MM.1S (cell line): Measurements from ENCODE around the gene PRKD1.
A peak's percentile ranks its signal among the peaks of the same experiment; 100 is the strongest.

Source experiments
- DNase-seq: peaks from one replicate; pipeline ENCODE4 v3.0.0-alpha.2; 2015
- H2AFZ ChIP-seq: fragments of 300-600 bp; sonication (generic); 2 replicates; pipeline ENCODE4 v1.6.0; 2016; ENCODE audit warnings: antibody characterized with exemption, low read length
- H3F3A ChIP-seq: fragments of 300-600 bp; sonication (generic); 2 replicates; pipeline ENCODE4 v1.6.1; 2016; ENCODE audit warnings: mild to moderate bottlenecking, antibody characterized with exemption, low read length, moderate library complexity, mixed read lengths; ENCODE audit not compliant: insufficient read depth
- H3K27ac ChIP-seq: fragments of 300-600 bp; sonication (generic); 2 replicates; pipeline ENCODE4 v1.5.1; 2016; ENCODE audit warnings: mild to moderate bottlenecking, low read length
- H3K27me3 ChIP-seq: fragments of 300-600 bp; sonication (generic); replicated peaks from 2 replicates; pipeline ENCODE4 v1.6.0; 2016; ENCODE audit warnings: low read length; ENCODE audit not compliant: insufficient read depth
- H3K36me3 ChIP-seq: fragments of 300-600 bp; sonication (generic); replicated peaks from 2 replicates; pipeline ENCODE4 v1.6.1; 2016; ENCODE audit warnings: mild to moderate bottlenecking, low read length, mixed read lengths; ENCODE audit not compliant: insufficient read depth
- H3K4me1 ChIP-seq: fragments of 300-600 bp; sonication (generic); 2 replicates; pipeline ENCODE4 v1.6.1; 2016; ENCODE audit warnings: low read length, mixed read lengths
- H3K4me2 ChIP-seq: fragments of 300-600 bp; sonication (generic); 2 replicates; pipeline ENCODE4 v1.6.0; 2016; ENCODE audit warnings: low read depth, low read length
- H3K4me3 ChIP-seq: fragments of 300-600 bp; sonication (generic); 2 replicates; pipeline ENCODE4 v1.5.1; 2016; ENCODE audit warnings: low read length, mixed read lengths
- H3K79me2 ChIP-seq: fragments of 300-600 bp; sonication (generic); 2 replicates; pipeline ENCODE4 v1.6.1; 2016; ENCODE audit warnings: mixed run types, low read length, mixed read lengths
- H3K9ac ChIP-seq: fragments of 300-600 bp; sonication (generic); 2 replicates; pipeline ENCODE4 v1.6.1; 2016; ENCODE audit warnings: low read length, mixed read lengths
- H3K9me2 ChIP-seq: fragments of 300-600 bp; sonication (generic); replicated peaks from 2 replicates; pipeline ENCODE4 v1.6.1; 2016; ENCODE audit warnings: mild to moderate bottlenecking, low read length, mixed read lengths; ENCODE audit not compliant: insufficient read depth
- H3K9me3 ChIP-seq: fragments of 300-600 bp; sonication (generic); replicated peaks from 2 replicates; pipeline ENCODE4 v1.6.1; 2016; ENCODE audit warnings: mild to moderate bottlenecking, low read length, mixed read lengths; ENCODE audit not compliant: insufficient read depth
- H4K20me1 ChIP-seq: fragments of 300-600 bp; sonication (generic); 2 replicates; pipeline ENCODE4 v1.6.1; 2016; ENCODE audit warnings: mild to moderate bottlenecking, low read length, moderate library complexity, mixed read lengths; ENCODE audit not compliant: insufficient read depth
- CTCF ChIP-seq: fragments of 300-600 bp; sonication (generic); IDR thresholded peaks from 2 replicates; pipeline ENCODE4 v1.5.1; 2016; ENCODE audit warnings: antibody characterized with exemption, low read length, mixed read lengths
- EZH2 ChIP-seq: fragments of 300-600 bp; sonication (generic); optimal IDR thresholded peaks from 2 replicates; pipeline ENCODE3; 2017; ENCODE audit warnings: low read depth, mild to moderate bottlenecking, antibody characterized with exemption, low read length, mixed read lengths
- EZH2phosphoT487 ChIP-seq: fragments of 300-600 bp; sonication (generic); IDR thresholded peaks from 2 replicates; pipeline ENCODE4 v1.6.1; 2018; ENCODE audit warnings: antibody characterized with exemption, low read length

The PRKD1 gene

GRCh38 chr14:29928117-29928640 lies 532 bp upstream of the PRKD1 start:
- DNase-seq = no peak
- Histone ChIP-seq H3F3A (0 out of 2 replicates have a peak, but pooled peaks cover 3% of the 10 kb centered on the region), H4K20me1 (no peaks in the 10 kb centered on the region), H2AFZ (no peak overlapping the region), H3K9me3 (no peaks in the 10 kb centered on the region), H3K4me2 (peak overlapping the region; percentile 21; the same call in 1 of the 2 replicates), H3K27me3 (no peaks in the 10 kb centered on the region), H3K9me2 (no peaks in the 10 kb centered on the region), H3K79me2 (no peaks in the 10 kb centered on the region), H3K27ac (no peak overlapping the region), H3K36me3 (no peaks in the 10 kb centered on the region), H3K9ac (no peak overlapping the region), H3K4me3 (no peak overlapping the region), H3K4me1 (no peaks in the 10 kb centered on the region)
- TF ChIP-seq EZH2phosphoT487 = no peak
- no peak for TF ChIP-seq EZH2
- no peak for TF ChIP-seq CTCF

DNA sequence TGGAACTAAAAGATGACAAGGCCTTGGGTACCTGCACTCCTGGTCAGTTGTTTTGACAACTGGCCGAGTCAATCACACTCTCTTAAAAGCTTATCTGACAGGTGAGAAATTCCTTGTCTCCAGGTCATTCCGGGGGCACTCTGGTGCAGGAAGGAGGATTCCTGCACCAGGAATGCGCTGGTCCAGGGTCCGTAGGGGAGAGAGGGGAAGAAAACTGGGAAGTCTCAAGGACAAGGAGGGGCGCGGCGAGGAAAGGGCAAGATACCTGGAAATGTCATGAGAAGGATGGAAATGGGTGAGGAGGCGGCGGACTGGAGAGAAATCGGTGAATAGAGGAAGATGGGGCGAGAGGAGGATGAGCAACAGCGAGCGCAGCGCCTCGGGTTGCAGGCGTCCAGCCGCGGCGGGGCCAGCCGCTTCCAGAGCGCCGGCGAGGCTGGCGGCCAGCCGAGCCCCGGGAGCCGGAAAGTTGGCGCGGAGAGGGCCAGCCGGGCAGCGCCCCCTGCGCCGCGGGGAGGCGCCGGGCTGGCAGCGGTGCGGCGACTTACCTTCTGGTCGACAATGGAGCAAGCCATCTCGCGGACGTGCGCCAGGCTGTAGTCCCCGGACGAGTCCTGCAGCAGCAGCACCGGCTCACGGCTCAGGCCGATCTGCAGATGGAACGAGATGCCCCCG lies 809 bp downstream of the PRKD1 start:
- Histone ChIP-seq H3K9me2 (no peaks in the 10 kb centered on the region), H3K79me2 (no peaks in the 10 kb centered on the region), H3K4me3 (peak overlapping the region; percentile 87), H3K4me2 (peak overlapping the region; percentile 86), H3K27ac (no peak overlapping the region), H3K27me3 (no peaks in the 10 kb centered on the region), H3K9ac (peak overlapping the region; percentile 40; the same call in 1 of the 2 replicates), H3K4me1 (no peaks in the 10 kb centered on the region), H3K9me3 (no peaks in the 10 kb centered on the region), H3F3A (0 out of 2 replicates have a peak, but pooled peaks cover 3% of the 10 kb centered on the region), H2AFZ (peak overlapping the region; percentile 35; the same call in 1 of the 2 replicates), H3K36me3 (no peaks in the 10 kb centered on the region), H4K20me1 (no peaks in the 10 kb centered on the region)
- TF ChIP-seq CTCF (0 out of 2 replicates have a peak, but pooled peaks have one; percentile 5), EZH2phosphoT487 (no peak), EZH2 (no peak)
- DNase-seq = peak; percentile 40

- H3K79me2 ChIP-seq = no peaks in the 10 kb centered on the region
- H3K4me1 ChIP-seq = no peaks in the 10 kb centered on the region
- H2AFZ ChIP-seq = no peak overlapping the region; the same call in 1 of the 2 replicates
- 0 out of 2 replicates have a peak, but pooled peaks cover 3% of the 10 kb centered on the region for H3F3A ChIP-seq
- H3K9me2 ChIP-seq = no peaks in the 10 kb centered on the region
- no peak for DNase-seq
- H3K9me3 ChIP-seq = no peaks in the 10 kb centered on the region
- no peaks in the 10 kb centered on the region for H3K27me3 ChIP-seq
- no peaks in the 10 kb centered on the region for H4K20me1 ChIP-seq
- H3K4me2 ChIP-seq = peak overlapping the region; percentile 86
- no peak for TF ChIP-seq EZH2
- no peak for TF ChIP-seq CTCF
- no peak for TF ChIP-seq EZH2phosphoT487
- H3K9ac ChIP-seq = peak overlapping the region; percentile 40; the same call in 1 of the 2 replicates
- no peak overlapping the region for H3K27ac ChIP-seq
- H3K4me3 ChIP-seq = peak overlapping the region; percentile 87
- no peaks in the 10 kb centered on the region for H3K36me3 ChIP-seq
Measured at GRCh38 chr14:29926228-29926627, 1.4 kb downstream of the PRKD1 start.
